Measurements from ENCODE around the gene CDC25C.

Gene CDC25C

GRCh38 chr5:138331449-138332368 is at the start of gene CDC25C:
Gene CDC25C, minus strand, starts transcription at chr5:138331804. Its CDS starts 624 bp downstream, at chr5:138331180.
- TF ChIP-seq CTCF (IDR thresholded peaks at IDR 0.05; ENCODE audit: low read depth, low read length): no peak
- TF ChIP-seq EZH2phosphoT487 (IDR thresholded peaks at IDR 0.05; ENCODE audit: low read depth): no peak
- H3K27me3 ChIP-seq (ENCODE audit: low read depth, low read length): no peaks in the 10 kb centered on the region
- H3K27ac ChIP-seq (ENCODE audit: low read length): no peak within 1 kb of the TSS; the same call in 1 of the 2 replicates
- no peaks in the 10 kb centered on the region for H4K20me1 ChIP-seq (ENCODE audit: insufficient read depth, low read length)
- peak within 1 kb of the TSS; percentile 84 for H3K4me2 ChIP-seq (ENCODE audit: low read length)
- peaks cover 5% of the 10 kb centered on the region; the same call in 1 of the 2 replicates for H3K4me1 ChIP-seq (ENCODE audit: low read length)
- H3K9ac ChIP-seq (ENCODE audit: low read length): peak within 1 kb of the TSS; percentile 80
- H3K9me3 ChIP-seq (ENCODE audit: insufficient read depth, low read length): no peaks in the 10 kb centered on the region
- no peaks in the 10 kb centered on the region for H3K36me3 ChIP-seq (replicated peaks; ENCODE audit: low read depth, low read length)
- H2AFZ ChIP-seq (ENCODE audit: low read depth, low read length): peak within 1 kb of the TSS; percentile 90
- no peaks in the 10 kb centered on the region for H3K79me2 ChIP-seq (ENCODE audit: low read length)
- peak within 1 kb of the TSS; percentile 98 for H3K4me3 ChIP-seq (ENCODE audit: low read length)

GRCh38 chr5:138372653-138373052 is 41.0 kb upstream of the CDC25C start:
- H3K4me3 ChIP-seq (ENCODE audit: low read length): peak overlapping the region; percentile 27; the same call in 1 of the 2 replicates
- peak overlapping the region; percentile 64 for H3K4me2 ChIP-seq (ENCODE audit: low read length)
- H2AFZ ChIP-seq (ENCODE audit: low read depth, low read length): no peak overlapping the region
- TF ChIP-seq EZH2phosphoT487 (IDR thresholded peaks at IDR 0.05; ENCODE audit: low read depth): no peak
- TF ChIP-seq CTCF (IDR thresholded peaks at IDR 0.05; ENCODE audit: low read depth, low read length): no peak
- H3K27me3 ChIP-seq (ENCODE audit: low read depth, low read length): no peaks in the 10 kb centered on the region
- H3K27ac ChIP-seq (ENCODE audit: low read length): peak overlapping the region; percentile 44
- peaks cover 11% of the 10 kb centered on the region for H3K36me3 ChIP-seq (replicated peaks; ENCODE audit: low read depth, low read length)
- peaks cover 48% of the 10 kb centered on the region for H3K4me1 ChIP-seq (ENCODE audit: low read length)
- no peak overlapping the region for H3K9ac ChIP-seq (ENCODE audit: low read length)
- no peaks in the 10 kb centered on the region for H3K9me3 ChIP-seq (ENCODE audit: insufficient read depth, low read length)
- peaks cover 56% of the 10 kb centered on the region for H3K79me2 ChIP-seq (ENCODE audit: low read length)
- H4K20me1 ChIP-seq (ENCODE audit: insufficient read depth, low read length): peaks cover 45% of the 10 kb centered on the region

- Histone ChIP-seq H3K4me1 (ENCODE audit: low read length) (peaks cover 48% of the 10 kb centered on the region), H3K9ac (ENCODE audit: low read length) (no peak overlapping the region), H3K79me2 (ENCODE audit: low read length) (peaks cover 60% of the 10 kb centered on the region), H2AFZ (ENCODE audit: low read depth, low read length) (no peak overlapping the region), H3K27ac (ENCODE audit: low read length) (peak overlapping the region; percentile 44), H3K4me2 (ENCODE audit: low read length) (peak overlapping the region; percentile 64), H3K9me3 (ENCODE audit: insufficient read depth, low read length) (no peaks in the 10 kb centered on the region), H3K36me3 (replicated peaks; ENCODE audit: low read depth, low read length) (peaks cover 11% of the 10 kb centered on the region), H3K4me3 (ENCODE audit: low read length) (peak overlapping the region; percentile 36), H3K27me3 (ENCODE audit: low read depth, low read length) (no peaks in the 10 kb centered on the region), H4K20me1 (ENCODE audit: insufficient read depth, low read length) (peaks cover 45% of the 10 kb centered on the region)
- TF ChIP-seq CTCF (IDR thresholded peaks at IDR 0.05; ENCODE audit: low read depth, low read length) (no peak), EZH2phosphoT487 (IDR thresholded peaks at IDR 0.05; ENCODE audit: low read depth) (no peak)
Measured at GRCh38 chr5:138372225-138372624, 40.6 kb upstream of the CDC25C start.

GRCh38 chr5:138371454-138371853 is 39.9 kb upstream of the CDC25C start:
- TF ChIP-seq CTCF (IDR thresholded peaks at IDR 0.05; ENCODE audit: low read depth, low read length) (no peak), EZH2phosphoT487 (IDR thresholded peaks at IDR 0.05; ENCODE audit: low read depth) (no peak)
- H3K27ac ChIP-seq (ENCODE audit: low read length): no peak overlapping the region
- H3K9me3 ChIP-seq (ENCODE audit: insufficient read depth, low read length): no peaks in the 10 kb centered on the region
- peaks cover 11% of the 10 kb centered on the region for H3K36me3 ChIP-seq (replicated peaks; ENCODE audit: low read depth, low read length)
- H3K27me3 ChIP-seq (ENCODE audit: low read depth, low read length): no peaks in the 10 kb centered on the region
- no peak overlapping the region for H2AFZ ChIP-seq (ENCODE audit: low read depth, low read length)
- H3K79me2 ChIP-seq (ENCODE audit: low read length): peaks cover 68% of the 10 kb centered on the region
- peaks cover 52% of the 10 kb centered on the region for H4K20me1 ChIP-seq (ENCODE audit: insufficient read depth, low read length)
- peaks cover 54% of the 10 kb centered on the region for H3K4me1 ChIP-seq (ENCODE audit: low read length)
- H3K4me2 ChIP-seq (ENCODE audit: low read length): peak overlapping the region; percentile 64
- H3K4me3 ChIP-seq (ENCODE audit: low read length): no peak overlapping the region
- no peak overlapping the region for H3K9ac ChIP-seq (ENCODE audit: low read length)

Measured in OCI-LY3 (cell line).